Measurements from ENCODE around the gene ENG. TPM values are rescaled to one million over a fixed set of nuclear protein-coding genes. Genes with fewer than 3 reads are reported as not detected.
A peak's percentile ranks its signal among the peaks of the same experiment; 100 is the strongest.

Gene ENG
- total RNA-seq, 6 experiments from 2014 or later = 27.4 to 90.1 (median 54.1) TPM

DNA sequence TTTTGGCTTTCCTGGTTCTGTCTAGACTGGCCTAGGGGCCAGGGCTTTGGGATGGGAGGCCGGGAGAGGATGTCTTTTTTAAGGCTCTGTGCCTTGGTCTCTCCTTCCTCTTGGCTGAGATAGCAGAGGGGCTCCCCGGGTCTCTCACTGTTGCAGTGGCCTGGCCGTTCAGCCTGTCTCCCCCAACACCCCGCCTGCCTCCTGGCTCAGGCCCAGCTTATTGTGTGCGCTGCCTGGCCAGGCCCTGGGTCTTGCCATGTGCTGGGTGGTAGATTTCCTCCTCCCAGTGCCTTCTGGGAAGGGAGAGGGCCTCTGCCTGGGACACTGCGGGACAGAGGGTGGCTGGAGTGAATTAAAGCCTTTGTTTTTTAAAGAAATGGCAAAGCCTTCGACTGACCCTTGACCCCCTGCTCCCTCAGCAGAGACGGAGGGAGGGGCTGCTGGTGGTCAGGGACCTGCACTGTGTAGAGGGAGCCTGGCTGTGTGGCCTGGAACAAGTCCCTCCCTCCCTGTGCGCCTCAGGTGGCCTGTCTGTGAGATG lies 40.7 kb downstream of the ENG start:
- peak in 1 of 3 donors; percentile 55 for DNase-seq
- TF ChIP-seq POLR2A (IDR thresholded peaks at IDR 0.05) (no peak), CTCF (IDR thresholded peaks at IDR 0.05) (no peak)
- 57% methylated on average over 4 of the region's 9 CpGs for WGBS (ENCODE audit: insufficient coverage, low coverage, low lambda C conversion rate, missing lambda C conversion rate)
- no peak overlapping the region for H3K27ac ChIP-seq
- peaks cover 0 to 14% (median 5%) of the 10 kb centered on the region in 4 donors for H3K4me1 ChIP-seq
- H3K4me3 ChIP-seq = no peak overlapping the region
- peaks cover 0 to 80% (median 25%) of the 10 kb centered on the region in 4 donors for H3K36me3 ChIP-seq
- no peaks in the 10 kb centered on the region for H3K9me3 ChIP-seq
- intact Hi-C loops (cut with DNase I) = loop anchor here in 1 of 2 donors (10.0 kb wide), 1 partner anchor 61 kb away; the partner anchor contains the start of gene AK1
- no peaks in the 10 kb centered on the region for H3K27me3 ChIP-seq
- peak in 1 of 4 donors; percentile 8 for ATAC-seq

DNA sequence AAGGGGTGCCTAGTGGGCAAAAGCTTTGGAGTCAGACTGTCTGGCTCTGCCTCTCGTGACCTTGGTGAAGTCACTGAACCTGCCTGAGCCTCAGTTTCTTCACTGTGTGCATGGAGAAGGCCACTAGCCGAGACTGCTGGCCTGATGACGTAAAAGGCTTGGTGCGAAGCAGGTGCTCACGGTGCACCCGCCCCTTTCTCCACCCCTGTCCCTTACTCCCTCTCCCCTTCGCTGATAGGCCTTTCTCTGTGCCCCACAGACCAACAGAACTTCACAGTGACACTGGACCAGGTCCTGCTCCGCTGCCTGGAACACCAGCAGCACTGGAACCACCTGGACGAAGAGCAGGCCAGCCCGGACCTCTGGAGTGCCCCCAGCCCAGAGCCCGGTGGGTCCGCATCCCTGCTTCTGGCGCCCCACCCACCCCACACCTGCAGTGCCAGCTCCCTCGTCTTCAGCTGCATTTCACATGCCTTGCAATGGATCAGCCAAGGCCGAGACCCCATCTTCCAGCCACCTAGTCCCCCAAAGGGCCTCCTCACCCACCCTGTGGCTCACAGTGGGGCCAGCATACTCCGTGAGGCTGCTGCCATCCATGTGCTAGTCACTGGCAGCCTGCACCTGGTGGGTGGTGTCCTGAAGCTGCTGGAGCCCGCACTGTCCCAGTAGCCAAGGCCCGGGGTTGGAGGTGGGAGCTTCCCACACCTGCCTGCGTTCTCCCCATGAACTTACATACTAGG lies 41.4 kb downstream of the ENG start:
- Histone ChIP-seq H3K4me3 (no peak overlapping the region), H3K4me1 (peaks cover 0 to 14% (median 7%) of the 10 kb centered on the region in 4 donors), H3K27me3 (no peaks in the 10 kb centered on the region), H3K9me3 (no peaks in the 10 kb centered on the region), H3K36me3 (peaks cover 0 to 83% (median 26%) of the 10 kb centered on the region in 4 donors), H3K27ac (no peak overlapping the region)
- no peak for ATAC-seq
- 100% methylated on average over 1 of the region's 19 CpGs for WGBS (ENCODE audit: insufficient coverage, low coverage, low lambda C conversion rate, missing lambda C conversion rate)
- DNase-seq = no peak
- TF ChIP-seq CTCF (IDR thresholded peaks at IDR 0.05) = no peak
- TF ChIP-seq POLR2A (IDR thresholded peaks at IDR 0.05) = no peak
- intact Hi-C loops (cut with DNase I) = loop anchor here in 1 of 2 donors (10.0 kb wide), 1 partner anchor 62 kb away; the partner anchor contains the start of gene AK1

GRCh38 chr9:127812011-127812410 lies 42.4 kb downstream of the ENG start:
- DNase-seq = no peak
- TF ChIP-seq POLR2A (IDR thresholded peaks at IDR 0.05) = no peak
- TF ChIP-seq CTCF (IDR thresholded peaks at IDR 0.05) = no peak
- H3K36me3 ChIP-seq = peaks cover 0 to 83% (median 30%) of the 10 kb centered on the region in 4 donors

GRCh38 chr9:127810378-127811187 lies 43.9 kb downstream of the ENG start:
- ATAC-seq (no peak), DNase-seq (no peak)
- Histone ChIP-seq H3K27ac (peak overlapping the region in 1 of 3 donors; percentile 59), H3K4me1 (peaks cover 0 to 14% (median 7%) of the 10 kb centered on the region in 4 donors), H3K27me3 (no peaks in the 10 kb centered on the region), H3K4me3 (peak overlapping the region in 2 of 3 donors; percentile 38 to 39), H3K36me3 (peaks cover 0 to 89% (median 29%) of the 10 kb centered on the region in 4 donors), H3K9me3 (no peaks in the 10 kb centered on the region)
- WGBS (ENCODE audit: insufficient coverage, low coverage, low lambda C conversion rate, missing lambda C conversion rate) = 84% methylated on average over 4 of the region's 10 CpGs
- no peak for TF ChIP-seq POLR2A (IDR thresholded peaks at IDR 0.05)
- no peak for TF ChIP-seq CTCF (IDR thresholded peaks at IDR 0.05)
- intact Hi-C loops (cut with DNase I) = loop anchor here in 1 of 2 donors (10.0 kb wide), 1 partner anchor 64 kb away; the partner anchor contains the start of gene AK1

More at GRCh38 chr9:127812011-127812410, 42.4 kb downstream of the ENG start:
- Histone ChIP-seq H3K27me3 (no peaks in the 10 kb centered on the region), H3K27ac (no peak overlapping the region), H3K4me3 (no peak overlapping the region), H3K4me1 (peaks cover 0 to 14% (median 7%) of the 10 kb centered on the region in 4 donors), H3K9me3 (no peaks in the 10 kb centered on the region)
- ATAC-seq = no peak
- 74% methylated on average over 5 of the region's 6 CpGs for WGBS (ENCODE audit: insufficient coverage, low coverage, low lambda C conversion rate, missing lambda C conversion rate)
- intact Hi-C loops (cut with DNase I) = loop anchor here in 1 of 2 donors (10.0 kb wide), 1 partner anchor 63 kb away; the partner anchor contains the start of gene AK1
